ENCODE measurements around the gene CYP2W1.
A peak's percentile ranks its signal among the peaks of the same experiment; 100 is the strongest.
"Not testable (repeated sequence)": the region's sequence is repeated elsewhere in the genome, so short reads cannot be mapped to it uniquely, and the experiment has no call there.

Gene CYP2W1

GRCh38 chr7:983004-983615 is at the start of gene CYP2W1:
TSS of gene CYP2W1 (plus strand) at chr7:983181. CDS start at chr7:983212, 31 bp downstream.
- DNase-seq (ENCODE audit: low read depth): no peak

GRCh38 chr7:934469-935163 is 48.4 kb upstream of the CYP2W1 start:
- DNase-seq (ENCODE audit: low read depth): no peak

GRCh38 chr7:935164-935873 is 47.7 kb upstream of the CYP2W1 start:
- no peak for DNase-seq (ENCODE audit: low read depth)

- DNase-seq (ENCODE audit: low read depth): no peak
Measured at GRCh38 chr7:935874-936385, 47.1 kb upstream of the CYP2W1 start.

GRCh38 chr7:936386-937054 is 46.5 kb upstream of the CYP2W1 start:
- peak; percentile 43 for DNase-seq (ENCODE audit: low read depth)

- DNase-seq (ENCODE audit: low read depth): no peak
Measured at GRCh38 chr7:937856-938484, 45.0 kb upstream of the CYP2W1 start.

- no peak for DNase-seq (ENCODE audit: low read depth)
Measured at GRCh38 chr7:938546-939185, 44.3 kb upstream of the CYP2W1 start.

GRCh38 chr7:939843-940242 is 43.1 kb upstream of the CYP2W1 start:
- DNase-seq (ENCODE audit: low read depth): no peak

- no peak for DNase-seq (ENCODE audit: low read depth)
Measured at GRCh38 chr7:940599-941408, 42.2 kb upstream of the CYP2W1 start.

GRCh38 chr7:943793-944192 is 39.2 kb upstream of the CYP2W1 start:
- not testable (repeated sequence) for DNase-seq (ENCODE audit: low read depth)

- DNase-seq (ENCODE audit: low read depth): no peak
Measured at GRCh38 chr7:944744-945143, 38.2 kb upstream of the CYP2W1 start.

- DNase-seq (ENCODE audit: low read depth): no peak
Measured at GRCh38 chr7:945147-945555, 37.8 kb upstream of the CYP2W1 start.

- DNase-seq (ENCODE audit: low read depth): no peak
Measured at GRCh38 chr7:945556-946255, 37.3 kb upstream of the CYP2W1 start.

- no peak for DNase-seq (ENCODE audit: low read depth)
Measured at GRCh38 chr7:946256-946996, 36.6 kb upstream of the CYP2W1 start.

GRCh38 chr7:947391-948210 is 35.4 kb upstream of the CYP2W1 start:
- DNase-seq (ENCODE audit: low read depth): no peak

GRCh38 chr7:949021-949934 is 33.7 kb upstream of the CYP2W1 start:
- DNase-seq (ENCODE audit: low read depth): no peak

- DNase-seq (ENCODE audit: low read depth): no peak
Measured at GRCh38 chr7:951881-952547, 31.0 kb upstream of the CYP2W1 start.
